GM10248 (cell line): ENCODE measurements around the gene GRIFIN.

Source experiments
- CTCF ChIA-PET: fragments of 300-600 bp; sonication (Branson Sonifier 250); formaldehyde crosslinking; extraction: SDS; loops from one replicate; lab custom pipeline; 2021; ENCODE audit warnings: antibody characterized with exemption; lab: Yijun Ruan, JAX
- POLR2A ChIA-PET: fragments of 350-650 bp; sonication (Branson Sonifier 250); formaldehyde crosslinking; extraction: SDS; loops from one replicate; lab custom pipeline; 2020; ENCODE audit warnings: antibody characterized with exemption; lab: Yijun Ruan, JAX
- DNase-seq: peaks from one replicate; pipeline ENCODE4 v3.0.0; 2012; ENCODE audit errors: extremely low spot score
- TF ChIP-seq, protein P1 (sequence below): IDR thresholded peaks from 2 replicates; pipeline ENCODE4 v1.5.1; 2012; ENCODE audit warnings: mild to moderate bottlenecking, low read depth; ENCODE audit errors: extremely low read depth, missing control alignments, control extremely low read depth

The GRIFIN gene

DNA sequence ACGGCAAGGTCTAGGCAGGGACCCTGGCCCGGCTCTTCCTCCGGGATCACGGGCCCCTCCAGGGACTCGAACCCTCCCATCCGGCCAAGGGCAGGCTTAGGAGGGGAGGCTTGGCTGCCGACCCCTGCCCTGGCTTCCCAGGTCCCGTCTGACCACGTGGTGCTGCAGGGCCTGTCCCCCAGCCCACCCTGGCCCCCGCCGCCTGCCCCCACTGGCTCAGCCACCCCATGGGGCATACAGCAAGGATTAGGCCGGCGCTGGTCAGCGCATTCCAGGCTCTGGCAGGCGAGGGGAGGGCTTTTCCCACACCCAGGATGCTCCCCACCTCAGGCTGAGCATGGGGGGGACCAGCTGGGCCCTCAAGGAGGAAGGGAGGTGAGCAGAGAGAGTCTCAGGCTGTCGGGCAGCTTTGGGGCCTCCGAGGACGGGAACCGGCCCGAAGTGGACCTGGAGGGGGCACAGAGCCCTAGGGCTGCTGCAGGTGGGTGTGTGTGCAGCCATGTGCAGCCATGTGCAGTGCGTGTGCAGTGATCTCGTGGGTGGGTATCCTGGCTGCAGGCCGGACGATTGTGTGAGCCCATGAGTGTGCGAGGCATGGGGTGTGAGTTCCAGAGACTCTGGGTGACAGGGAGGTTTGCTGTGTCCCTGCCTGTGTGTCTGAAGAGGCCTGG, 713 bp upstream of the GRIFIN start:
- ChIA-PET CTCF (no interaction called here), POLR2A (no interaction called here)
- TF ChIP-seq, protein P1, sequence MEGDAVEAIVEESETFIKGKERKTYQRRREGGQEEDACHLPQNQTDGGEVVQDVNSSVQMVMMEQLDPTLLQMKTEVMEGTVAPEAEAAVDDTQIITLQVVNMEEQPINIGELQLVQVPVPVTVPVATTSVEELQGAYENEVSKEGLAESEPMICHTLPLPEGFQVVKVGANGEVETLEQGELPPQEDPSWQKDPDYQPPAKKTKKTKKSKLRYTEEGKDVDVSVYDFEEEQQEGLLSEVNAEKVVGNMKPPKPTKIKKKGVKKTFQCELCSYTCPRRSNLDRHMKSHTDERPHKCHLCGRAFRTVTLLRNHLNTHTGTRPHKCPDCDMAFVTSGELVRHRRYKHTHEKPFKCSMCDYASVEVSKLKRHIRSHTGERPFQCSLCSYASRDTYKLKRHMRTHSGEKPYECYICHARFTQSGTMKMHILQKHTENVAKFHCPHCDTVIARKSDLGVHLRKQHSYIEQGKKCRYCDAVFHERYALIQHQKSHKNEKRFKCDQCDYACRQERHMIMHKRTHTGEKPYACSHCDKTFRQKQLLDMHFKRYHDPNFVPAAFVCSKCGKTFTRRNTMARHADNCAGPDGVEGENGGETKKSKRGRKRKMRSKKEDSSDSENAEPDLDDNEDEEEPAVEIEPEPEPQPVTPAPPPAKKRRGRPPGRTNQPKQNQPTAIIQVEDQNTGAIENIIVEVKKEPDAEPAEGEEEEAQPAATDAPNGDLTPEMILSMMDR: no peak

GRCh38 chr7:2475678-2476015, 551 bp downstream of the GRIFIN start:
- TF ChIP-seq, protein P1: no peak
- no peak for DNase-seq
- ChIA-PET POLR2A (no interaction called here), CTCF (no interaction called here)

More for the DNA sequence above, 713 bp upstream of the GRIFIN start:
- DNase-seq: no peak

- TF ChIP-seq, protein P1: no peak
- ChIA-PET CTCF (interaction anchor here (0.9 kb wide), 1 partner anchor 23 kb away, joined by 3 read pairs; no protein-coding TSS in a partner anchor), POLR2A (no interaction called here)
- no peak for DNase-seq
These were observed 1.2 kb downstream of the GRIFIN start for GRCh38 chr7:2474813-2475677.

GRCh38 chr7:2474224-2474623, 2.0 kb downstream of the GRIFIN start:
- DNase-seq: no peak
- POLR2A ChIA-PET: no interaction called here
- TF ChIP-seq, protein P1: no peak
- CTCF ChIA-PET: interaction anchor here (0.9 kb wide), 1 partner anchor 22 kb away, joined by 3 read pairs; no protein-coding TSS in a partner anchor

DNA sequence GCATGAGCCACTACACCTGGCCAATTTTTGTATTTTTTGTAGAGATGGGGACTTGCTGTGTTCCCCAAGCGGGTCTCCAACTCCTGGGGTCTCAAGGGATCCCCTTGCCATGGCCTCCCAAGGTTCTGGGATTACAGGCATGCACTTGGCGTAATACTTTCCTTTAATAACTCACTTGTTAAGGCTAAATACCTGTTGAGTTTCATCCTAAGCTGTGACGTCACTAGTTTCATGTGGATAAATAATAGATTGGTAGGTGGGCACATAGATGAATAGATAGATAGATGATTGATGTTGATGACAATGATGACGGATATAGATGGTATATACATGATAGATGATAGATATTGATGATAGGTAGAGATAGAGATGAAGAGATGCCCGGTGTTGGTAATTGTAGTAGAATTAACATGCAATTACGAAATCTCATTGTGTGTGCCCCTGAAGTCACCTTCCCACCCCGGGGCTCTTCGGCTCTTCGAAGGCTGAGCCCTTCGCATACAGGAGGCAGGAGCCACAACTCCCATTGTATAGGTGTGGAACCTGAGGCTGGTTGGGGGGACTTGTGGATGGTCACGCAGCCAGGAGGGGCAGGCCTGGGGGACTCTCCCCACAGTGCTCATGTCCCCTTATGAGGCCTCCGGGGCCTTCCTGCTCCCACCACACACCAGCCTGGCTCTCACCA, 2.6 kb downstream of the GRIFIN start:
- DNase-seq: no peak
- POLR2A ChIA-PET: no interaction called here
- TF ChIP-seq, protein P1: no peak
- CTCF ChIA-PET: no interaction called here

- TF ChIP-seq, protein P1: no peak
- ChIA-PET CTCF (interaction anchor here (5.9 kb wide), 1 partner anchor 8 kb away, joined by 57 read pairs; no protein-coding TSS in a partner anchor), POLR2A (no interaction called here)
- no peak for DNase-seq
These were observed 3.5 kb downstream of the GRIFIN start for GRCh38 chr7:2472739-2473138.
